K562 (cell line): Measurements from ENCODE around the gene CREB3L2. TPM values are rescaled to one million over a fixed set of nuclear protein-coding genes. Genes with fewer than 3 reads are reported as not detected.

Source experiments
- CBX3 ChIP-seq, 2 experiments: IDR thresholded peaks; 1 replicate in 1 of 2; 2 replicates in 1 of 2; pipeline ENCODE4 v1.6.1; 2012; ENCODE audit warnings: inconsistent platforms in 2 of 2, low read length in 2 of 2, borderline replicate concordance in 1 of 2, control low read depth in 1 of 2
- KDM1A ChIP-seq, 2 experiments: fragments of 450-650 bp; IDR thresholded peaks; 2 replicates each; pipeline ENCODE4 v1.6.1; 2016; ENCODE audit warnings: mild to moderate bottlenecking in 2 of 2
- SFPQ ChIP-seq: fragments of 200-400 bp; formaldehyde crosslinking; IDR thresholded peaks from 2 replicates; pipeline ENCODE4 v1.6.1; 2017; ENCODE audit warnings: mild to moderate bottlenecking, low read depth, low read length, moderate library complexity
- ZBTB40 ChIP-seq, 2 experiments: fragments of 450-650 bp in 1 of 2; sonication (generic) in 1 of 2; formaldehyde crosslinking in 1 of 2; IDR thresholded peaks; 2 replicates each; pipeline versions ENCODE4 v1.7.1 to v1.9.0; 2016 to 2022; ENCODE audit warnings: inconsistent platforms in 1 of 2, mild to moderate bottlenecking in 1 of 2, missing genetic modification reagents in 1 of 2
- ZZZ3 ChIP-seq: fragments of 450-650 bp; IDR thresholded peaks from 2 replicates; pipeline ENCODE4 v1.6.1; 2016; ENCODE audit warnings: antibody characterized with exemption, mild to moderate bottlenecking, moderate library complexity
- polyA plus RNA-seq, 8 experiments: library from polyadenylated mRNA; depleted of rRNA in 4 of 8; stranded (reverse) in 5 of 8; unstranded in 3 of 8; fragments of >200 nt; fragmentation: Nextera tagmentation in 2 of 8; fragmentation: Illumina TruSeq in 1 of 8; extraction: Ambion mirVana in 2 of 8; extraction: Trizol in 1 of 8; gene quantifications; 2 replicates each; pipeline versions ENCODE4 v1.2.1 to v1.2.3, GENCODE V29; 2011 to 2014; ENCODE audit warnings: inconsistent platforms in 1 of 8, missing spikeins in 1 of 8
- total RNA-seq, 7 experiments: library from RNA; depleted of rRNA in 6 of 7; stranded (reverse); fragments of >200 nt in 6 of 7; fragmentation: Illumina TruSeq in 2 of 7; extraction: Trizol in 2 of 7; gene quantifications; 2 replicates each; pipeline versions ENCODE4 v1.2.1 to v1.2.3, GENCODE V29; 2011 to 2021; ENCODE audit warnings: low replicate concordance in 1 of 7
- TF ChIP-seq, protein P1 (sequence below): sonication (generic); formaldehyde crosslinking; IDR thresholded peaks from 2 replicates; pipeline ENCODE4 v1.8.0; 2023; ENCODE audit warnings: mild to moderate bottlenecking, missing genetic modification reagents
- TF ChIP-seq, protein P2 (sequence below): fragments of 450-650 bp; conservative IDR thresholded peaks from 2 replicates; pipeline ENCODE4 v1.6.1; 2016; ENCODE audit warnings: missing genetic modification characterization, low read depth, mild to moderate bottlenecking, control low read depth, missing compliant biosample characterization

The CREB3L2 gene
- total and polyA plus RNA-seq, 9 of the 15 experiments (the other 6 are each of a cell fraction or from before 2014, with no cell fraction given), result 7.1 to 45.6 (median 15.8) TPM

DNA sequence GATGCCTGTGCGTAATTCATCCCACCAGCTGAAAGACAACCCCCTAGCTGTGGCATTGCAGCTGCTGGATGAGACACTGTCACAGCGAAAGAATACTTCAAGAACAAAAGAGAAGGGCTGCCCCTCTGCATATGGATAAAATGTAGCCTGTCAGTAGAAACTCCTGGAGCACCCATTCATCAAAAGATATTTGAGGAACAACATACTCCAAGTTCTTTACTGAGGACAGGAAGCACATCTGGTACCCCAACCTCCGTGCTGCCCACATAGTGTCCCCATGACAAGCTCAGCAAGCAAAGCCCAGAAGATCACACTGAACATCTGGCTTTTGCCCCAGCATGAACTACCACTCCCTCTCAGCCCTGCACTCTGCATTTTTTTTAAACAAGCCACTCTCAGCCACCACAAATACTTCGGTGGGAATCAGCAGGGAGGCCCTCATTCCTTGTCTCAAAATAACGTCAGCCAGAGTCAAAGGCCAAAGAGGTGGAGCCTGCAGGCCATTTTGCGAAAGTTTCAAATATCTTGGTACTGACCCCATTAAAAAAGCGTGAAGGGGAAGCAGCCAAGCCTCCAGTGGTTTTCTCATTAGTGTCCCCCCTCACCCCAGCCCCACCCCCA, 1.7 kb downstream of the CREB3L2 start (continued):
- TF ChIP-seq ZBTB40 (IDR thresholded peaks at IDR 0.05) (no peak), ZBTB40 (CRISPR knock-in tag; IDR thresholded peaks at IDR 0.05) (no peak), CBX3 (IDR thresholded peaks at IDR 0.05; ENCODE audit: borderline replicate concordance in 1 of 2, low read length in 2 of 2) (no peak), SFPQ (no peak), ZZZ3 (no peak), KDM1A (IDR thresholded peaks at IDR 0.05) (peak in 1 of 2 experiments; percentile 11; a peak in 1 of 4 replicates)
- TF ChIP-seq, protein P1, sequence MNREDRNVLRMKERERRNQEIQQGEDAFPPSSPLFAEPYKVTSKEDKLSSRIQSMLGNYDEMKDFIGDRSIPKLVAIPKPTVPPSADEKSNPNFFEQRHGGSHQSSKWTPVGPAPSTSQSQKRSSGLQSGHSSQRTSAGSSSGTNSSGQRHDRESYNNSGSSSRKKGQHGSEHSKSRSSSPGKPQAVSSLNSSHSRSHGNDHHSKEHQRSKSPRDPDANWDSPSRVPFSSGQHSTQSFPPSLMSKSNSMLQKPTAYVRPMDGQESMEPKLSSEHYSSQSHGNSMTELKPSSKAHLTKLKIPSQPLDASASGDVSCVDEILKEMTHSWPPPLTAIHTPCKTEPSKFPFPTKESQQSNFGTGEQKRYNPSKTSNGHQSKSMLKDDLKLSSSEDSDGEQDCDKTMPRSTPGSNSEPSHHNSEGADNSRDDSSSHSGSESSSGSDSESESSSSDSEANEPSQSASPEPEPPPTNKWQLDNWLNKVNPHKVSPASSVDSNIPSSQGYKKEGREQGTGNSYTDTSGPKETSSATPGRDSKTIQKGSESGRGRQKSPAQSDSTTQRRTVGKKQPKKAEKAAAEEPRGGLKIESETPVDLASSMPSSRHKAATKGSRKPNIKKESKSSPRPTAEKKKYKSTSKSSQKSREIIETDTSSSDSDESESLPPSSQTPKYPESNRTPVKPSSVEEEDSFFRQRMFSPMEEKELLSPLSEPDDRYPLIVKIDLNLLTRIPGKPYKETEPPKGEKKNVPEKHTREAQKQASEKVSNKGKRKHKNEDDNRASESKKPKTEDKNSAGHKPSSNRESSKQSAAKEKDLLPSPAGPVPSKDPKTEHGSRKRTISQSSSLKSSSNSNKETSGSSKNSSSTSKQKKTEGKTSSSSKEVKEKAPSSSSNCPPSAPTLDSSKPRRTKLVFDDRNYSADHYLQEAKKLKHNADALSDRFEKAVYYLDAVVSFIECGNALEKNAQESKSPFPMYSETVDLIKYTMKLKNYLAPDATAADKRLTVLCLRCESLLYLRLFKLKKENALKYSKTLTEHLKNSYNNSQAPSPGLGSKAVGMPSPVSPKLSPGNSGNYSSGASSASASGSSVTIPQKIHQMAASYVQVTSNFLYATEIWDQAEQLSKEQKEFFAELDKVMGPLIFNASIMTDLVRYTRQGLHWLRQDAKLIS, result no peak; the same call in 1 of the 2 replicates
- TF ChIP-seq, protein P2, sequence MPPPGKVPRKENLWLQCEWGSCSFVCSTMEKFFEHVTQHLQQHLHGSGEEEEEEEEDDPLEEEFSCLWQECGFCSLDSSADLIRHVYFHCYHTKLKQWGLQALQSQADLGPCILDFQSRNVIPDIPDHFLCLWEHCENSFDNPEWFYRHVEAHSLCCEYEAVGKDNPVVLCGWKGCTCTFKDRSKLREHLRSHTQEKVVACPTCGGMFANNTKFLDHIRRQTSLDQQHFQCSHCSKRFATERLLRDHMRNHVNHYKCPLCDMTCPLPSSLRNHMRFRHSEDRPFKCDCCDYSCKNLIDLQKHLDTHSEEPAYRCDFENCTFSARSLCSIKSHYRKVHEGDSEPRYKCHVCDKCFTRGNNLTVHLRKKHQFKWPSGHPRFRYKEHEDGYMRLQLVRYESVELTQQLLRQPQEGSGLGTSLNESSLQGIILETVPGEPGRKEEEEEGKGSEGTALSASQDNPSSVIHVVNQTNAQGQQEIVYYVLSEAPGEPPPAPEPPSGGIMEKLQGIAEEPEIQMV (tag), result no peak
